ENCODE results near the gene GALNTL6. TPM values are rescaled to one million over a fixed set of nuclear protein-coding genes. Genes with fewer than 3 reads are reported as not detected.

The GALNTL6 gene
- total and polyA plus RNA-seq, 2 donors (not counting 3 experiments of a cell fraction or from before 2014, with no cell fraction given) = not detected

GRCh38 chr4:172543249-172543648 lies 730.0 kb downstream of the GALNTL6 start:
- Histone ChIP-seq H3K9me1 (replicated peaks; ENCODE audit: control insufficient read depth, extremely low read depth, insufficient read depth, low read length) (no peaks in the 10 kb centered on the region), H3K27me3 (ENCODE audit: control insufficient read depth in 2 of 2, insufficient read depth in 2 of 2, low read length in 2 of 2) (no peaks in the 10 kb centered on the region)

More at GRCh38 chr4:172543249-172543648, 730.0 kb downstream of the GALNTL6 start:
- H3K9ac ChIP-seq (replicated peaks; ENCODE audit: extremely low read depth, insufficient read depth, low read length) = no peak overlapping the region
- no peak overlapping the region for H2AFZ ChIP-seq (ENCODE audit: low read depth, low read length)
- no peaks in the 10 kb centered on the region for H4K20me1 ChIP-seq (replicated peaks; ENCODE audit: control insufficient read depth, extremely low read depth, insufficient read depth, low read length)
- ChIA-PET POLR2A (no interaction called here), CTCF (no interaction called here)
- intact Hi-C loops (cut with micrococcal nuclease) (no loop called here), dilution Hi-C loops (cut with MboI; ENCODE audit: extremely low pct_ligation_motif_present, low sequenced_read_pairs) (no loop called here)
- no peak for FAIRE-seq
- TF ChIP-seq MYC (IDR thresholded peaks at IDR 0.05; ENCODE audit: low read depth, low read length) (no peak), CTCF (IDR thresholded peaks at IDR 0.05; ENCODE audit: extremely low read depth in 1 of 2, insufficient read depth in 1 of 2, low read depth in 1 of 2, low read length in 2 of 2) (no peak), EZH2 (IDR thresholded peaks at IDR 0.05; ENCODE audit: borderline replicate concordance, low read depth, low read length, severe bottlenecking) (no peak), POLR2AphosphoS5 (IDR thresholded peaks at IDR 0.05; ENCODE audit: insufficient read depth, low read depth, low read length) (no peak), POLR2A (IDR thresholded peaks at IDR 0.05; ENCODE audit: low read depth, low read length) (no peak), JUN (IDR thresholded peaks at IDR 0.05; ENCODE audit: borderline replicate concordance, insufficient read depth, insufficient read length, low read depth) (no peak), FOS (IDR thresholded peaks at IDR 0.05; ENCODE audit: borderline replicate concordance, insufficient read depth, low read length) (no peak), GATA2 (IDR thresholded peaks at IDR 0.05; ENCODE audit: insufficient read depth, insufficient read length, low read depth, low read length) (no peak)
- TF ChIP-seq, protein P1, sequence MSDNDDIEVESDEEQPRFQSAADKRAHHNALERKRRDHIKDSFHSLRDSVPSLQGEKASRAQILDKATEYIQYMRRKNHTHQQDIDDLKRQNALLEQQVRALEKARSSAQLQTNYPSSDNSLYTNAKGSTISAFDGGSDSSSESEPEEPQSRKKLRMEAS (IDR thresholded peaks at IDR 0.05; ENCODE audit: insufficient read depth, insufficient read length) = no peak
- no TSS peak for BruUV-seq (replicated peaks)
- no peaks in the 10 kb centered on the region for H3K4me1 ChIP-seq (ENCODE audit: control insufficient read depth, extremely low read depth, insufficient read depth, low read length)
- no peaks in the 10 kb centered on the region for H3K36me3 ChIP-seq (ENCODE audit: control insufficient read depth in 2 of 2, extremely low read depth in 1 of 2, insufficient read depth in 2 of 2, low read length in 2 of 2)
- H3K4me3 ChIP-seq (replicated peaks in 1 of 3; ENCODE audit: insufficient read depth in 1 of 3, low read depth in 1 of 3, low read length in 3 of 3) = no peak overlapping the region
- no peak for DNase-seq (ENCODE audit: low read depth, low spot score)
- no peaks in the 10 kb centered on the region for H3K9me3 ChIP-seq (replicated peaks; ENCODE audit: control insufficient read depth, insufficient read depth, low read length)
- no peaks in the 10 kb centered on the region for H3K79me2 ChIP-seq (ENCODE audit: control insufficient read depth, insufficient read depth, low read length)
- H3K27ac ChIP-seq (ENCODE audit: insufficient read depth, low read depth, low read length) = no peak overlapping the region
- H3K4me2 ChIP-seq (ENCODE audit: insufficient read depth, low read length) = no peak overlapping the region

Measured in endothelial cell of umbilical vein (primary cell).